Inferior parietal cortex (tissue), 1 donor: ENCODE data around the gene MICAL2.

ENCODE experiments used
- DNase-seq: peaks from one replicate; pipeline ENCODE4 v3.0.0-alpha.2; 2016; ENCODE audit errors: extremely low spot score

The MICAL2 gene

DNA sequence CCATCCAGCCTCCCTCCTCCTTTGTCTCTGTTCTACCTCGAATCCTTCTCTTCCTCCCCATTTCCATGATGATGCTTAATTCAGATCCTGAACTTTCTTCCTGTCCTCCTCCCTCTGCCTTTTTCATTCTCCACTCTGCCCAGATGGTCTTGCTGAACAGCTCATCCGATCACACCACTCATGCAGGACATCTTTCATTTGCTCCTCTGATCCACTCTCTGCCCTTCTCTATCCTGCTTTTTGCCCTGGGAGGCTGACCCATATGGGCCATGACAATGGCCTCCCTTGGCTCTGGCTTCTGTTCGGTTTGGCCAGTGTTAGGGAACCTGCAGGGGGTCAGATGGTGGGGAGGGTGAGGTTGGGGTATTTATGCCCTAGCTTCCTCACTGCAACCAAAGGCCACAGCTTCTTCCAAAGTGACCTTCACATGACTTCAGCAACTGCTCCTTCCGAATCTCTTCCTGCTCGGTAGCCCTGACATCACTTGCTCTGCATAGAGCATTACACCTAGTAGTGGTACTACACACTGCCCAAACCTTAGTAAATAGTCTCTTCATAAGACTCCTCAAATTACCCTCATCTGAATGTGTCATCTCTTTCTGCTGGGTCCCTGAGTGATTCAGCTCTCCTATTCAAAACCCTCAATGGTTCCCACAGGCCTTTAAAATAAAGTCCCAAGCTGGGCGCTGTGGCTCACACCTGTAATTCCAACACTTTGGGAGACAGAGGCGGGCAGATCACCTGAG lies 32.7 kb upstream of the MICAL2 start:
- no peak for DNase-seq

DNA sequence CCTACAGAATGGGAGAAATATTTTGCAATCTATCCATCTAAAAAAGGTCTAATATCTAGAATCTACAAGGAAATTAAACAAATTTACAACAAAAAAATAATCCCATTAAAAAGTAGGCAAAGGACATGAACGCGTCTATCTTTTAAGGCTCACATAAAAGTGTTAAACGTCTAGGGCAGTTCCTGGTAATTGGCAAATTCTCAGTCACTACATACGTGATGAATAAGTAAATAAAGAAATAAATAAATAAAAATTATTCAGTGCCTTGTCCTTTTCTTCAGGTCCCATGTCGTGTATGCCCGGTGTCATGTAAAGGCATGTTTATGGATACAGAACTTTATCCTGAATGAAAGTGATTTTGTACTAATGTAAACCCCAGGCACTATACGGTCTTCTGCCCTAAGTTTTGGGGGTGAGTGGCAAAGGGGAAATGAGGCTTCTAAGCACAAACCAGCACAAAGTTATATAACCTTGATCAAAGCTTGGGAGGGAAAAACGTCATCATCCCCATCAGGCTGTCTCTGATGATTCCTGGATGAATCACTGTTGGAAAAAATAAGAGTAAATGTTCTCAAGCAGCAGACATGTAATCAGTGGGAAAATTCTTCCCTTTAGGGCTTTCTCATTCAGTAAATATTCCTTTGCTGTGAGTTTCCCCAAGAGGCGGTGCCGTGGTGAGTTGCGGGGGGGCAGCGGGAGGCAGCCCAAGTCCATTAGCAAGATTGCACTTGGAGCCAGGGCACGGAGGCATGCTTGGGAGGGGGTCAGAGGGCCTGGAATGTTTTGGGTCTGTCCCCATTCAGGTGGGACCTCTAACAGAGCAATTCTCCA lies 30.4 kb upstream of the MICAL2 start:
- no peak for DNase-seq

DNA sequence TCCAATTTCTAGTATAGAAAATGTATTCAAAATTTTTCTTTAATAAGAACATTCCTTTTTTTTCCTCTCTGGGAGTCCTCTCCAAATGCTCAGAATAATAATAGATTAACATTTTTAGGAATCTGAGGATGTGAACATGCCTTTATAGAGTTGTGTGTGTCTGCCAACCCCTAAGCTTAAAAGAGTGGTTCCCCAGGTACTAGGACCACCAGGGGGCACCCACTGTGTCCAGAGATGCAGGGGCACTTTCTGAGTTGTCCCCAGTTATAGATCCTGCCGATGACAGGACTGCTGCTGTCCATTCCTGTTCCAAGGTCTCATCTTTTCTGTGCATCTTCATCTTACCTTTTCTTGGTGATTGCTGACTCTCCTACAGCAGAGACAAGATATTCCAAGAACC lies 27.0 kb upstream of the MICAL2 start:
- no peak for DNase-seq

DNA sequence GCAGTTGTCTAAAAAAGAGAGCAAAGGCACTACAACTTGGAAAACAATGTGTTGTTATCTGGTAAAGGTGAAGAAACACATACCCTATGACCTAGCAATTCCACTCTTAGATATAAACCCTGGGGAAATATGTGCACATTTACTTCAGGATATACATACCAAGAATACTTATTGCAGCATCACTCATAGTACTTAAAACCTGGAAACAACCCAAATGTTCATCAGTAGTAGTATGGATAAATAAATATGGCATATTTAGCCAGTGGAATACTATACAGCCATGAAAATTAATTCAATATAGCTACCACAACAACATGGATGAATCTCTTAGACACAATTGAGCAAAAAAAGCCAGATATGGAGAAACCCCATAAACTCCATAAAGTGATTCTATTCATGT lies 26.1 kb upstream of the MICAL2 start:
- DNase-seq = no peak

DNA sequence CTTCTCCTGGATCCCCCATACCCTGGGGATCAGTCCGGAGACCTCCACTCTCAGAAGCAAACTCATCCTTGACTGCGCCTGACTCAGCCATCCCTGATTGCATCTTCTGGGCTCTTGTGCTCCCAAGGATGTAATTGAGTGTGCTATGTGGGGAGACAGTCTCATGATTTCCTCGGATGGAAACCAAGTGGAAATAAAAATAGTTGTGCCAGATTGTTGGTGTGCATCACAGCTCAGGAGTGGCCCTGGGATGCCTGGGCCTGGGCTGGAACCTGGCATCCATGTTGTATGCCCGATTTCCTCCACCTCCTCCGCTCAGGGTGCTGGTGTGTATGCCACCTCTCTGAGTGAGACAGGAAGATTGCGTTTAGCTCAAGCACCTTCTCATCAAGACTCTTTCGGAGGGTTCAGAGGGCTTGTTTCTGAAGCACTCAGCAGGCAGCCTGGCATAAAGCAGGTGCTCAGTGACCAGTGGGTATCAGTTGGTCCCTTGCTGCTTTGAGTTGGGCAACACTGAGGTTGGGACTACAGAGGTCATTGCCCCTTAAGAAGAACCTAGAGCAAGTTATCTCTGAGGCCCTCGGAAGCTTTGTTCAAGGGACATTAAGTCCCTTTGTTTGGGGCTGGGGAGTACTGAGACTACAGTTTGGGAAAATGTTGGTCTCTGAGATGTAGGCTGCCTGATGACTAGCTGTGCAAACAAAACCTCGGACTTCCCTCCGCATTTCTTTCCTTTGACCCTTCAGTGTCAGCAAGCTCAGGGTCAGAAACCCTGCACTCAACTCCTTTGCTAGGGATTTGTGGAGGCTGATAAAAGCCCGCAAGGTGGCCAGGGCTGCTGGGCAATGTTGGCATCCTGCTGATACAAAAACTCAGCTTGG lies 24.8 kb upstream of the MICAL2 start:
- no peak for DNase-seq

DNA sequence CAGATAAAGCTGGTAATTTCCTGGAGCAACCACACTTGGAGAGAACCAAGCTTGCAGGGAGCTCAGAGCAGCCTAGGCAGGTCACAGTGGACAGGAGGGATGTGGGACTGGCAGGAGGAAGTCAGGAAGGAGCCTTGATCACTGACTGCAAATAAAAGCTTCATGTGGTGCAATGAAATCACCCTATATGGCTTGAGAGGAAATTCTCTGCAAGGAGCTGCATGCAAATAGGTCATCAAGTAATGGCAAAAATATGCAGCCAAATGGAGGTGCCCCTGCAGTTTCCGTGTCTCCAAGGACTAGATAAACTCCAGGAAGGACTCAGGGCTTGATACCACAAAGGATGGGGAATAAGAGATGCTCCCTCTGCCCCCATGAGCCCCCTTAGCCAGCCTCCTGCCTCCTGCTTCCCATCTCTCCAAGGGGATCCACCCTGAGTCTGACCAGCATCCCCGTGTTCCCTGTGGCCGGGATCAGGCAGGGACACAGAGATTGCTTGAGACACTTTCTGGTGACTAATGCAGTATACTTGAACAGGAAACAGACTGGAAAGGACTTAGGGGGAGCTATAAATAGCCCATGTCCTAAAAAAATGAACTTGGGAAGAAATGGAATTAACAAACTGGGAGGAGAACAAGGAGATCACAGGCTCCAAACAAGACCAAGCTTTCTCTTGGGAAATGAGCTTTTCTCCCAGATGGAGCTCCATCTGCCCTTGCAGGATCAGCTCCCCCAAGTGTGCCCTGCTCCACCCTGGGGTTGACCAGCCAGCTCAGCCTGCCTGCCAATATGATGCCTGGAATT lies 23.9 kb upstream of the MICAL2 start:
- no peak for DNase-seq

DNA sequence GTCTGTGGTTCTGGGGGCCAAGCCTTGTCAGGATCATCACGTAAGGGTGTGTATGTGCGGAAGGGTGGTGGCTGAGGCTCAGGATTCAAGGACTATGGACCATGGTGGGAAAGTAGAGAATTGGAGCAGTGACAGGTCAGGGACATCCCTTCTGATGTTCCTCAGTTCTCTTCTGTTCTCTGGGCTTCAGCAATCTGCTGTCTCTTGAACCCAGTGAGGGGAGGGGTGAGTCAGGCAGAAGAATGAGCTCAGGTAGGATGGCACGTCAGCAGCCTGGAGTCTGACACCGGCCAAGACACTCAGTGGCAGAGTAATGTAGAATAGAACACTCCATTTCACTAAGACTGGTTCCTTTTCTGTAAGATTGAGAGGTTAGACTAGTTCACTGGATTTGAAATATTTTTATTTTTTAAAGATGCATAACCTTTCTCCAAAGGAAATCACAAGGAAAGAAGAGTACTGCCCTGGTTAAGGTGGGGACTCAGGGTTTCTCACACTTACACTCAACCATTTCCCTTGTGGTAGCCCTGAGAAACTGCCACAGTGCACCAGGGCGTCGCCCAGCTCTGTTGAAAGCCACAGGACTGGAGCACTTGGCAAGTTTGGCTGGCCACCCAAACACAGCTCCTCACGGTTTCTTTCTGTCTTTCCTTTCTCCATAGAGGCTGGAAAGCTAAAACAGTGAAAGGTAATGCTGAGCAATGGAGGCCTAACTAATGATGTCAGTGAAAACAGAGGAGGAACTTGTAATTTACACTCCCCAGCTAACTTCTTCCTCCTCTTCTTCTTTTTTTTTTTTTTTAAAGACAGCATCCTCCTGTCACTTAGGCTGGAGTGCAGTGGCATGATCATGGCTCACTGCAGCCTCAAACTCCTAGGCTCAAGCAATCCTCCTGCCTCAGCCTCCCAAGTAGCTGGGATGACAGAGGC lies 23.1 kb upstream of the MICAL2 start:
- no peak for DNase-seq

DNA sequence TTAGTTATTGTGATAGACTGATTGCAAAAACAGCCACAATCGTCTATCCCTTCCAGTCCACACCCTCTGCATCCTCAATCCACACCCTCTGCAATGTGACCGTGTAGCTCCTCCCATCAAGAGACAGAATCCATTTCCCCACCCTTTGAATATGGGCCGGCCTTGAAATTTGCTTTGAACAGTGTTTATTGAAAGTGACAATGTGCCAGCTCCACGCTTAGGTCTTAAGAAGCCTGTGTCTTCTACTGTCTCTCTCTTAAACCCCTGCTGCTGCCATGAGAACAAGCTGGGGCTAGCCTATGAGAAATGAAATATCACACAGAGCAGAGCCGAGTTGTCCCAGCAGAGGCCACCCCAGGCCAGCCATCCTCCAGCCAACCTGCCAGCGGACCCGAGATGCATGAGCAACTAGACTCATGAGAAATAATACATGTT lies 22.3 kb upstream of the MICAL2 start:
- DNase-seq = no peak

DNA sequence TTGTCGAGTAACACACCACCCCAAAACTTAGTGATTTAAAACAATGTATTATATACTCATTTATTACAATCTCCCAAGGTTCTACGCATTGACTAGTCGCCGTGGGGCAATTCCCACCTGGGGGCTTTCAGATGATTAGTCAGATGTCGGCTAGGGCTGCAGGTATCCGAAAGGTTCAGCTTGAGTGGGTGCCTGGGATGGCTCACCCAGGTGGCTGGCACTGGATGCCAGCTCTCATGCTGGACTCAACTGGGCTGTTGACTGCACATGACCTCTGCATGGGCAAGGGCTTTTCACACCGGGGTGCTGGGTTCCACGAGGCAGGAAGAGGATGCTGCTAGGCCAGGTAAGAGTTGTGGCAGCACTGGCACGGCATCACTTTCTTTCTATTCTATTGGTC lies 21.9 kb upstream of the MICAL2 start:
- DNase-seq = no peak

DNA sequence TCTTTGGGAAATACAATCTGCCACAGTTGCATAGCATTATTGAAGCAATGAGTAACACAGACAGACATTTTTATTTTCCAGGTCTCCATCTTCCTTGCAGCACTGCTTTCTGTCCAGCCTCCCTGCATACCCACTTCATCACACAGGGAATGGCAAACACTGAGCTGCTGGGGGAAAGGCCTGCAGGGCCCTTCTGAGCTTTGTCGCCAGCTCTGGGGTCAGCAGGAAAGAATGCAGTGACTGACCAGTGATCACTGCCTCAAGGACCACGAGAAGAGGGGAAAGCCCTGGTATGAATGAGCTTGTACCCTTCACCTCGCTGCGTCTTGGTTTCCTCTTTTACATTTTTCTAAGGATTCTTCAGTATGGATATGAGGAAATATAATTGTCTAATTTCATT lies 21.3 kb upstream of the MICAL2 start:
- DNase-seq = no peak

DNA sequence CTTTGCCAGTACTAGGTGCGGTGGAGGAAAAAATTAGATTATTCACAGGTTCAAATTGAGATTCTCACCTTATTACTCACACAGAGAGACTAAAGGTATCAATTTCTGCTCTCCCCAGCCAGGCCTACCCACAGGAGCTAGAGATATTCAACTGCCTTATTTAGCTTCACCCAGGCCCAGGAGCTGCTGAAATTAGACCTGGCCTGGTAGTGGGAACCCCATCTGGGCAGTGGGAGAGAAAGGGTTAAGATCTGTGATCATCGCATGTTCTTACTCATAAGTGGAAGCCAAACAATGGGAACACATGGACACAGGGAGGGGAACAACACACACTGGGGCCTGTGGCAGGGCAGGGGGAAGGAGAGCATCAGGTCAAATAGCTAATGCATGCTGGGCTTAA lies 20.9 kb upstream of the MICAL2 start:
- DNase-seq = no peak

DNA sequence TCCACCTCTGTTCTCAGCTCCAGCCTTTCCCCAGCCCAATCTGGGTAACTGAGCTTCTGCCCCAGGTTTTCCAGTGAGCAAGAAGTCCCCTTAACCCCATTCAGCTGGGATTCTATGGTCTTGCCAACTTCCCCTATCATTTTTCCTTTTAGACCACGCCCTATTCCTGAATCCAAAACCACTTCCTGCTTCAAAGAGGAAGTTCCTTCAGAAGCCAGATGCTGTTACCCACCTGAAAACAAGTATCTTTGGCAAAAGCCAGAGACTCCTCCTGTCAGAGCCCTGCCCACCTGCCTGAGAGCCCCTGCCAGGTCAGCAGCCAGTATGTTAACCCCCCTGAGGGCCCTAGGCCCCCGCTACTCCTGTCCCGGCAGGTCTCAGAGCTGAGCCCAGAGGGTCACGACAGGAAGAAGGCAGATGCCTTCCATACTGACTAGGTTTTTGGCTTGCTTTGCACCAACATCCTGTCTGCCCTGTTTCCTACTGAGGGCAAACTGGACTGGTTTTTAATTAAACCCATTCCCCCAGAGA lies 20.3 kb upstream of the MICAL2 start:
- no peak for DNase-seq

DNA sequence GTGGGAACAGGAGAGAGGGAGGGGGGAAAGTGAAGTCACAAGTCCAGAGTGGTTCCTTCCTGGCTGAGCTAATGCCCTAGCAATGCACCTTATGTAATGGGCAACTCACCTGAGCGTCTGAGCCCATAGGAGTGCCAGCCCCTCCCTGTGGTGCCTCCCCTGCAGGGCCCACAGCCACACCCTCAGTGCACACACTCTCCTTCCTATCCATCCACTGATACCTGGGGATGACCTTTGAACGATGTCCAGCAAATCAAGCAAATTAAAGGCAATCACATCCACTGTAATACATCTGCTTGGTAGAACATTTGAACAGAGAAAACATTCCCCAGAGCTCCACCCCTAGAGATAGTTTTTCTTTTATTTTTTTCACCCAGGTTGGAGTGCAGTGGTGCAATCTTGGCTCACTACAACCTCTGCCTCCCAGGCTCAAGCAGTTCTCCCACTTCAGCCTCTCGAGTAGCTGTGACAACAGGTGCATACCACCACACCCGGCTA lies 19.6 kb upstream of the MICAL2 start:
- DNase-seq = no peak

DNA sequence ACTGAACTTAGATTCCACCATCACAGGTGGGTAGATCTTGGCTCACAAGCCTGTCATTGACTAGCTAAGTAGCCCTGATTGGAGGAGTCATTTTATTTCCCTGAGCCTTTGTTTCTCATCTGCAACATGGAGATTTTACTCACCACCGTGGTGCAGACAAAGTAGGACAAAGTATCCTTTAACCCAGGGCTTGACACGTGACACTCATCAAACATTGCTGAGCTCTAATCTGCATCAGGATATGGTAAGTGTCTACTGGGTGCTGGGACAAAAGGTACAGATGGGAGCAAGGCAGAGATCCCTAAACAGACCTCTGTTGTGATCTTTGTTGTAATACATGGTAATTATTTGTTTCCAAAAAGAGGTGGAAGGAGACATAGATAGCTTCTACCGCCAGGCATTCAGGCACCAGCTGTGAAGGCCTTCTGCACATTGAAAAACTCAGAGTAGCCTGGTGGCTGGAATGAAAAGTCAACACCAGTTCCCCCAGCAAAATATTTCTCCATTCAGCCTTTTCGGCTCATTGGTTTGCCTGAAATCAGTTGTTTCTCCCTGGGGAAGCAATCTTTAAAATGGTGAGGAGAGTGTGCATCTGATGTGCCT lies 18.3 kb upstream of the MICAL2 start:
- no peak for DNase-seq

DNA sequence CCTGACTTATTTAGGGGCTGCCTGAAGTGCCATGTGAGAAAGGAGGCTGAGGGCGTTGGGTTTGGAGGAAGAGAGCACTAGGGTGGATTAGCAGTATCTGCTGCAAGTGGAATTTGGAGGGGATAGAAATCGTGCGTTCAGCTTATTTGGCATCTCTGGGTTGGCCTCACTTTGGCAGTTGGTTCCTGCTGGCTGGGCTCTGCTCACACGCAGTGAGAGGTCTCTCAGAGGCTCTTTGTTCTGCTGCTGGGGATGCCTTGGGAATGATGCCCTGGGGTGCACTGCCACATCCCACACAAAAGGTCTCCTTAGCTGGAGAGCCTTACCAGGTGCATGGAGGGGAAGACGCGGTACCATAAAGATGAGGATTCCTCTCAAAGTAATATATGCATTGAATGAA lies 17.7 kb upstream of the MICAL2 start:
- DNase-seq = no peak

DNA sequence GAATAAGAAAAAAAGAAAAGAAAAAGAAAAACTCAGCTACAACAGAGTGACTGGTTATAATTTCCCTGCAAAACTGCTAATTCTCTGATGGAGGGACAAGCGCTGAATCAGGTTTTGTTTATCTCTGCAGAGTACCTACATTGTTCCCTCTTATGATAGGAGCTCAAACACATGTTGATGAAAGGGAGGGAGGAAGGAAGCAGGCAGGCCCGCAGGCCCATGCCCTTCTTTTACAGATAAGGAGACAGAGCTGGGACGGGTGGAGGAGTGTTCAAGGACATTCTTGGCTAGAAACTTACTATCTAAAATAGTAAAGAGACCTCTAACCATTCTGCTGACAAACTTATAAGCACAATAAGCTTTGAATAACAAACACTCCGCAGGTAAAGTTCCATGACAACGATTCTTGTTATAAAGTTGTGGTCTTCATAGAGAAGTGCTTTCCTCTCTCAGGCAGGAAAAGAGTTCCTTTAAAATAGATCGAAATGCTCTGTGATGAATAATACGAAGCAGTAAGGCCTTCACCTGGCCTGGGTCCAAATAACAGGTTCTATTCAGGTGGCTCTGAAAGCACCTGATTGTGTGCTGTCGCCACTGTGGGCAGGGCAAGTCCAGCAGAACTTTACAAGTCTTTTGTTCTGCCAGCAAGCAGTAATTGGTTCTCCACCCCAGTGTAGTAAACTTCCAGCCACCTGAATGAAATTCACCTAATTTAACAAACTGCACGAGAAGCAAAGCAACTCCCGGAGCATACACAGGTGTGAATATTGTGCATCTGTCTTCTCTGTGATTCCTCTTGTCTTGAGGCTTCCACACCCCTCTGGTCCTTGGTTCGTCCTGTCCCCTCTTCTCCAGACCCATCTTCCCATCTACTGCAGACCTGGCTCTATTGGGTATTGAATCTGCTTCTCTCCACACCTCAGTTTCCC lies 15.3 kb upstream of the MICAL2 start:
- DNase-seq = no peak

DNA sequence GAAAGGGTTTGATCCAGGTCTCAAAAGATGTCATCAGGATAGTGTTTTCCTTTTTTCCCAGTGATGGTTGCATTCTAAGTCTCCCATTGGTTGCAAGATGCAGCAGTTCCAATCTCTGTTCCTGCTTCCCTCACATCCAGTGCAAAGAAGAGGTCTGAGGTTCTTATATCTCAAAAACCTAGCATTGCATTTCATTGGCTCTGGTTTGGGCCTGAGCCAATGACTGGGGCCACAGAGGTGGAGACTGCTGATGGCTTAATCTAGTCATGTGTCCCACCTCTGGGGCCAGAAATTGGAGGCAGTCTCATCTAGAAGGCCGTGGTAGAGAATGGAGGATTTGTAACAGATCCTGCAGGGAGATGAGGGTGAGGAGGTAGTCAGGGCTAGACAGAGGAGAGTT lies 13.2 kb upstream of the MICAL2 start:
- DNase-seq = no peak

DNA sequence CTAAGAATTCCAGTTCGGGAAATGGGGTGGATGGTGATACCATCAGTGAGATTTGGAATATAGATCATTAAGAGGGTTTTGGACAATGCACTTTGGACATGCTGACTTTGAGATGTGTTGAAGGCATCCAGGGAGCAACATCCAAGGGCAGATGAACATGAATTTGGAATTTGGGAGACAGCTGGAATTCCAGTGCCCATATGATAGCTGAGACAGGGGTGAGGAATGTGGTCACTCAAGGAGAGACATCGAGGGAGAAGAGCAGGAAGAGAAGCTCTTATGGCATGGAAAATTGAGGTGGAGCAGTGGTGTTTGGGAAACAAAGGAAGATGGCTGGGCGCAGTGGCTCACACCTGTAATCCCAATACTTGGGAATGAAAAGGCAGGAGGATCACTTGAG lies 11.8 kb upstream of the MICAL2 start:
- DNase-seq = no peak
